CD4-positive, CD25-positive, alpha-beta regulatory T cell (primary cell): Measurements from ENCODE around the gene WNT8B. TPM values are rescaled to one million over a fixed set of nuclear protein-coding genes. Genes with fewer than 3 reads are reported as not detected.

Experiments used
- ATAC-seq, 2 donors: fragments of 150-1000 bp; cut with Tn5 transposase; one replicate each; pipeline ENCODE4 v1.10.0; 2021; ENCODE audit warnings: low read depth in 2 of 2, moderate number of reproducible peaks in 2 of 2, moderate library complexity in 1 of 2
- DNase-seq, 3 donors: peaks; one replicate each; pipeline versions ENCODE4 v3.0.0 to v3.0.0-alpha.2; 2012 to 2022; ENCODE audit warnings: mixed read lengths in 1 of 3
- H3K27ac ChIP-seq: one replicate; pipeline ENCODE4 v1.7.0; 2013; ENCODE audit warnings: mild to moderate bottlenecking, low read length; ENCODE audit not compliant: insufficient read depth, poor library complexity, severe bottlenecking
- H3K27me3 ChIP-seq: one replicate; pipeline ENCODE4 v1.7.0; 2013; ENCODE audit warnings: low read length; ENCODE audit not compliant: control insufficient read depth, insufficient read depth
- H3K36me3 ChIP-seq: one replicate; pipeline ENCODE4 v1.7.0; 2013; ENCODE audit warnings: mild to moderate bottlenecking, low read length, moderate library complexity; ENCODE audit not compliant: control insufficient read depth, insufficient read depth
- H3K4me1 ChIP-seq: 2 replicates; pipeline ENCODE4 v1.7.0; 2013; ENCODE audit warnings: mild to moderate bottlenecking, low read length; ENCODE audit not compliant: insufficient read depth, control insufficient read depth, poor library complexity, severe bottlenecking
- H3K4me3 ChIP-seq: one replicate; pipeline ENCODE4 v1.7.0; 2013; ENCODE audit warnings: low read depth, mild to moderate bottlenecking, low read length, moderate library complexity
- H3K9me3 ChIP-seq, 2 experiments: 1 replicate in 1 of 2; 2 replicates in 1 of 2; pipeline ENCODE4 v1.7.0; 2013; ENCODE audit warnings: low read length in 2 of 2, mild to moderate bottlenecking in 1 of 2, moderate library complexity in 1 of 2; ENCODE audit not compliant: control insufficient read depth in 2 of 2
- H3K27ac Mint-ChIP-seq, 3 donors: one replicate each; pipeline ENCODE4 v1.8.0; 2020 to 2022; ENCODE audit warnings: mild to moderate bottlenecking in 3 of 3, mixed read lengths in 3 of 3, moderate library complexity in 2 of 3
- H3K27me3 Mint-ChIP-seq: one replicate; pipeline ENCODE4 v1.8.0; 2022; ENCODE audit warnings: mild to moderate bottlenecking, mixed read lengths
- H3K36me3 Mint-ChIP-seq: one replicate; pipeline ENCODE4 v1.8.0; 2020; ENCODE audit warnings: mixed read lengths
- H3K4me1 Mint-ChIP-seq, 4 donors: one replicate each; pipeline ENCODE4 v1.8.0; 2020 to 2022; ENCODE audit warnings: mixed read lengths in 4 of 4, mild to moderate bottlenecking in 1 of 4
- H3K4me3 Mint-ChIP-seq, 4 donors: one replicate each; pipeline ENCODE4 v1.8.0; 2020 to 2022; ENCODE audit warnings: mild to moderate bottlenecking in 4 of 4, mixed read lengths in 4 of 4, moderate library complexity in 3 of 4
- H3K9me3 Mint-ChIP-seq, 7 donors: one replicate each; pipeline ENCODE4 v1.8.0; 2020 to 2022; ENCODE audit warnings: mixed read lengths in 7 of 7, mild to moderate bottlenecking in 3 of 7, moderate library complexity in 2 of 7
- polyA plus RNA-seq, 4 donors: library from polyadenylated mRNA; unstranded; fragments of 300-500 nt; fragmentation: Illumina TruSeq; gene quantifications; one replicate each; pipeline ENCODE4 v1.2.3, GENCODE V29; 2021
- total RNA-seq: library from RNA; stranded (reverse); gene quantifications from one replicate; pipeline ENCODE4 v1.2.3, GENCODE V29; 2022

The WNT8B gene
- total and polyA plus RNA-seq, 5 donors from 2014 or later, result 0.07 TPM; not detected in 4

GRCh38 chr10:100442548-100442947, 20.3 kb upstream of the WNT8B start:
- no peak for DNase-seq
- Mint-ChIP-seq H3K27me3 (peaks cover 43% of the 10 kb centered on the region), H3K4me1 (no peaks in the 10 kb centered on the region), H3K9me3 (peaks cover 0 to 2% (median 0%) of the 10 kb centered on the region in 7 donors), H3K36me3 (no peaks in the 10 kb centered on the region), H3K4me3 (no peak overlapping the region), H3K27ac (no peak overlapping the region)
- Histone ChIP-seq H3K27ac (no peak overlapping the region), H3K9me3 (no peaks in the 10 kb centered on the region), H3K36me3 (no peaks in the 10 kb centered on the region), H3K4me1 (no peaks in the 10 kb centered on the region), H3K4me3 (no peak overlapping the region), H3K27me3 (peaks cover 3% of the 10 kb centered on the region)
- ATAC-seq, result no peak

- H3K4me1 Mint-ChIP-seq, result no peaks in the 10 kb centered on the region
- ATAC-seq, result no peak
- H3K27ac Mint-ChIP-seq, result no peak overlapping the region
These were observed 16.6 kb upstream of the WNT8B start for GRCh38 chr10:100446130-100446761.

GRCh38 chr10:100447663-100448062, 15.1 kb upstream of the WNT8B start:
- Mint-ChIP-seq H3K4me1 (no peaks in the 10 kb centered on the region), H3K27me3 (peaks cover 32% of the 10 kb centered on the region), H3K36me3 (no peaks in the 10 kb centered on the region), H3K27ac (no peak overlapping the region), H3K4me3 (no peak overlapping the region), H3K9me3 (peaks cover 0 to 2% (median 0%) of the 10 kb centered on the region in 7 donors)
- no peak overlapping the region for H3K4me3 ChIP-seq
- no peaks in the 10 kb centered on the region for H3K36me3 ChIP-seq
- H3K4me1 ChIP-seq, result no peaks in the 10 kb centered on the region
- H3K9me3 ChIP-seq, result no peaks in the 10 kb centered on the region
- DNase-seq (no peak), ATAC-seq (no peak)
- H3K27me3 ChIP-seq, result peaks cover 3% of the 10 kb centered on the region
- H3K27ac ChIP-seq, result no peak overlapping the region

More at GRCh38 chr10:100446130-100446761, 16.6 kb upstream of the WNT8B start:
- Histone ChIP-seq H3K4me1 (no peaks in the 10 kb centered on the region), H3K27me3 (peaks cover 3% of the 10 kb centered on the region), H3K27ac (no peak overlapping the region), H3K4me3 (no peak overlapping the region), H3K36me3 (no peaks in the 10 kb centered on the region), H3K9me3 (no peaks in the 10 kb centered on the region)
- DNase-seq, result peak in 1 of 3 donors; percentile 9
- Mint-ChIP-seq H3K9me3 (peaks cover 0 to 2% (median 0%) of the 10 kb centered on the region in 7 donors), H3K4me3 (no peak overlapping the region), H3K27me3 (peaks cover 25% of the 10 kb centered on the region), H3K36me3 (no peaks in the 10 kb centered on the region)

- no peaks in the 10 kb centered on the region for H3K36me3 ChIP-seq
- ATAC-seq (no peak), DNase-seq (no peak)
- no peaks in the 10 kb centered on the region for H3K4me1 ChIP-seq
- H3K4me3 Mint-ChIP-seq, result no peak overlapping the region
- H3K36me3 Mint-ChIP-seq, result no peaks in the 10 kb centered on the region
- H3K4me3 ChIP-seq, result no peak overlapping the region
- H3K27me3 Mint-ChIP-seq, result peaks cover 26% of the 10 kb centered on the region
- peaks cover 3% of the 10 kb centered on the region for H3K27me3 ChIP-seq
- H3K4me1 Mint-ChIP-seq, result no peaks in the 10 kb centered on the region
- H3K27ac ChIP-seq, result no peak overlapping the region
- no peaks in the 10 kb centered on the region for H3K9me3 ChIP-seq
- no peak overlapping the region for H3K27ac Mint-ChIP-seq
- peaks cover 0 to 2% (median 0%) of the 10 kb centered on the region in 7 donors for H3K9me3 Mint-ChIP-seq
These were observed 13.9 kb upstream of the WNT8B start for GRCh38 chr10:100448951-100449350.

- H3K27me3 Mint-ChIP-seq, result peaks cover 37% of the 10 kb centered on the region
- Histone ChIP-seq H3K9me3 (no peaks in the 10 kb centered on the region), H3K27ac (no peak overlapping the region), H3K4me1 (no peaks in the 10 kb centered on the region), H3K27me3 (peaks cover 9% of the 10 kb centered on the region), H3K36me3 (no peaks in the 10 kb centered on the region), H3K4me3 (no peak overlapping the region)
- no peak overlapping the region for H3K4me3 Mint-ChIP-seq
- H3K4me1 Mint-ChIP-seq, result no peaks in the 10 kb centered on the region
- H3K9me3 Mint-ChIP-seq, result peaks cover 0 to 2% (median 0%) of the 10 kb centered on the region in 7 donors
- ATAC-seq (no peak), DNase-seq (no peak)
- H3K27ac Mint-ChIP-seq, result no peak overlapping the region
- peaks cover 4% of the 10 kb centered on the region for H3K36me3 Mint-ChIP-seq
These were observed 5.5 kb downstream of the WNT8B start for GRCh38 chr10:100468322-100468721.

GRCh38 chr10:100468978-100469377, 6.2 kb downstream of the WNT8B start:
- ATAC-seq, result no peak
- no peak for DNase-seq
- Mint-ChIP-seq H3K4me1 (no peaks in the 10 kb centered on the region), H3K4me3 (no peak overlapping the region), H3K27ac (no peak overlapping the region), H3K36me3 (peaks cover 4% of the 10 kb centered on the region), H3K9me3 (peaks cover 0 to 2% (median 0%) of the 10 kb centered on the region in 7 donors), H3K27me3 (peaks cover 43% of the 10 kb centered on the region)
- Histone ChIP-seq H3K36me3 (no peaks in the 10 kb centered on the region), H3K4me1 (no peaks in the 10 kb centered on the region), H3K27ac (no peak overlapping the region), H3K4me3 (no peak overlapping the region), H3K27me3 (peaks cover 8% of the 10 kb centered on the region), H3K9me3 (no peaks in the 10 kb centered on the region)

- no peak overlapping the region for H3K27ac ChIP-seq
- DNase-seq (no peak), ATAC-seq (no peak)
- H3K4me3 Mint-ChIP-seq, result no peak overlapping the region
- no peaks in the 10 kb centered on the region for H3K4me1 ChIP-seq
- H3K27me3 Mint-ChIP-seq, result peaks cover 39% of the 10 kb centered on the region
- H3K36me3 ChIP-seq, result no peaks in the 10 kb centered on the region
- H3K27me3 ChIP-seq, result peaks cover 8% of the 10 kb centered on the region
- no peak overlapping the region for H3K27ac Mint-ChIP-seq
- H3K36me3 Mint-ChIP-seq, result peaks cover 4% of the 10 kb centered on the region
- no peaks in the 10 kb centered on the region for H3K9me3 ChIP-seq
- no peaks in the 10 kb centered on the region for H3K4me1 Mint-ChIP-seq
- H3K4me3 ChIP-seq, result no peak overlapping the region
- H3K9me3 Mint-ChIP-seq, result peaks cover 0 to 2% (median 0%) of the 10 kb centered on the region in 7 donors
These were observed 6.9 kb downstream of the WNT8B start for GRCh38 chr10:100469756-100470155.

GRCh38 chr10:100470367-100470766, 7.6 kb downstream of the WNT8B start:
- Histone ChIP-seq H3K27ac (no peak overlapping the region), H3K27me3 (peaks cover 8% of the 10 kb centered on the region), H3K9me3 (no peaks in the 10 kb centered on the region), H3K36me3 (no peaks in the 10 kb centered on the region), H3K4me3 (no peak overlapping the region), H3K4me1 (no peaks in the 10 kb centered on the region)
- H3K27me3 Mint-ChIP-seq, result peaks cover 36% of the 10 kb centered on the region
- no peaks in the 10 kb centered on the region for H3K4me1 Mint-ChIP-seq
- ATAC-seq (no peak), DNase-seq (no peak)
- H3K4me3 Mint-ChIP-seq, result no peak overlapping the region
- peaks cover 0 to 2% (median 0%) of the 10 kb centered on the region in 7 donors for H3K9me3 Mint-ChIP-seq
- no peak overlapping the region for H3K27ac Mint-ChIP-seq
- H3K36me3 Mint-ChIP-seq, result peaks cover 4% of the 10 kb centered on the region
